ENCODE data around the gene CHIT1.

Gene CHIT1

DNA sequence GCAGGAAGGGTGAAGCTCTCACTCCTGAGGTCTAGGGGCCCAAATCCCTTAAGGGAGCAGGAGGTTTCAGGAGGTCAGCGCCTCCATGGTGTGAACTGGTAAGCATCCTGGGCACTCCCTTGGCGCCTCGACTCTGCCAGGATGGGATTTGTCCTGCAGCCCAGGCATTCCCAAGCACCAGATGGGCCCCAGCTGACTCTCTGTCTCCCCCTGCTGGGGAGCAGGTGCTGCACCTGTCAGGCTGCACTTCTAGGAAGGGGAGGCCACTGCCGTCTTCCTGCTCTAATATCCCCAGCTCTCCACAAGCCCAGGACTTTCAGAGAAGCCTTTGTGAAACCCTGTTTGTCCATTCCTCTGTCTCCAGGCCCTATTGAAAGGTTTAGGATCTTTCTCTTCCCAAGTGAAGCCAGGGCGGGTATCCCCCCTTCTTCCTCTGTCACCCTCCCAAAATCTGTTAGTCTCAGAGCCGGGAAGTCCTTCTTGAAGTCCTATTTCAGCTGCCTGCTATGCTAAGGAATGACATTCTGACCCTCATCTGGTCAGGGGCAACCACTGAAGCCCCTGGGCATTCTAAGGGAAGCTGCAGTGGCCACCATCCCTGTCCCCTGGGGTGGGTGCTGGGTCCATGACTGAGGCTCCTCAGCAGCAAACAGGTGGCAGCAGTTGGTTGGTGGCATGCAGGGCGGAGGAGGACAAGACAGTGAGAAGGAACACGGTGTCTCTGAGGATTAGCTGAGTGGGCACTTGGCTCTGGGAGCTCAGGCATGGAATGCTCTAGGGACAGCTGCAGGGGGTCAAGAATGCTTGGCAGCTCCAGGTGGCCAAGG, 57.1 kb downstream of the CHIT1 start:
- peak; percentile 46 for DNase-seq

DNA sequence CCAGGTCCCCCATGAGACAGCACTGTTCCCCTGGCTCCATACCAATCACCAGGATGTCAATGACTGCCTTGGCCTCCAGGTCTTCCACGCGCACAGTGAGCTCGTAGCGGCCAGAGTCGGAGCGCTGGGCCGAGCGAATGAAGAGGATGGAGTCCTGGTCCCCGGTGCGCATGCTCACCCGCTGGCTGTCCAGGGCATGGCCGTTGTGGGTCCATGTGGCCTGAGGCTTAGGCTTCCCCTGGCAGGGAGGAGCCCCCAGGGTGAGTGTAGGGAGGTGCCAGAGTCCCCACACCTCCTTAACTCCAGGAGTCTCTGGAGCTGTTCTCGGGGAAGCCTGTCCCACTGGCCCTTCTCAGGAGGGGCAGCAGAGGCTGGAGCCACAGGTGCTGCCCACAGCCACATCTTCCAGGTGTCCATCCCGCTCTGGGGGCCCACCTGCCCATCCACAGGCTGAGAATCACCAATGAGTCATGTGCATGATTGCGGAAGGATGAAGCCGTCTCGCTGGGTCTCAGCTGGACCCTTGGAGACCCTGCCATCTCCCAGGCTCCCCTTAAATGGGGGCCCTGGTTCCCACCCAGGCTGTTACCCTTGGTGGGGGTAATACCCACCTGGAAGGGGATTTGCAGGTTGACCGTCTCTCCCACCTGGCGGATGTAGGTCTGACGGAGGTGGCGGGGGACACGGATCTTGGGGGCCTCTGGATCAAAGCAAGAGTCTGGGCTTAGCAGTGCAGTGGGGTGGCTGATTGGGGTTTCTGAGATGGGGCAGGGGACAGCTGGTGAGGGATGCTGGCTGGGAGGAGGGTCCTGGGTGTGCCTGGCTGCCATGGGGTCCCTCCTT, 57.9 kb downstream of the CHIT1 start:
- DNase-seq, result no peak

DNA sequence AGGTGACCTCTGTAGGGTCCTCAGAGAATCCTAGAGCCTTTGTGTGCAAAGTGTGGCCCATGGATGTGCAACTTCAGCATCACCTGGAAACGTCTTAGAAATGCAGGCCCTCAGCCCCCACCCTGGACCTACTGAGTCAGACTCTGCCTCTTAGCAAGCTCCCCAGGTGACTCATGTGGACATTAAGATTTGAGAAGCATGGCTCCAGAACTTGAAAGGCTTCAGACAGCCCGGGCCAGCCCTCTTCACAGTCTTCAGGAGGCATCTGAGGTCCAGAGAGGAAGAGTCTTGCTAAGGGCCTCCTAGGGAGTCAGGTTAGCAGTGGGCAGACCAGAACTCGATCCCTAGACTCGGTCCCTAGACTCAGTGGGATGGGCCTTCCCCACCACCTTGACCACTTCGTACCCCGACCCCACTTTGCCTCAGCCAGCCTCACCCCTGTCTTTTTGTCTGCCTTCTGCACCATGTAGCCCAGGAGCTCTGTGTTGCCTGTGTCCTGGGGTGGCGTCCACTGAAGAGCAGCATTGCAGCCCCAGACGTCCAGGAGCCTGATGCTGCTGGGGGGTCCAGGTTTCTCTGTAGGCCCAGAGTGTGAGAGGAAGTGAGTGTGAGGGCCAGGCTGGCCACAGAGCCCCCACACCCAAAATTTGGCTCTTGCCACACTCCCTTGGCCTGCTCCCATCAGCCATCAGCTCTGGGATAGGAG, 58.7 kb downstream of the CHIT1 start:
- no peak for DNase-seq

GRCh38 chr1:203169770-203170520, 59.5 kb downstream of the CHIT1 start:
- DNase-seq, result no peak

DNA sequence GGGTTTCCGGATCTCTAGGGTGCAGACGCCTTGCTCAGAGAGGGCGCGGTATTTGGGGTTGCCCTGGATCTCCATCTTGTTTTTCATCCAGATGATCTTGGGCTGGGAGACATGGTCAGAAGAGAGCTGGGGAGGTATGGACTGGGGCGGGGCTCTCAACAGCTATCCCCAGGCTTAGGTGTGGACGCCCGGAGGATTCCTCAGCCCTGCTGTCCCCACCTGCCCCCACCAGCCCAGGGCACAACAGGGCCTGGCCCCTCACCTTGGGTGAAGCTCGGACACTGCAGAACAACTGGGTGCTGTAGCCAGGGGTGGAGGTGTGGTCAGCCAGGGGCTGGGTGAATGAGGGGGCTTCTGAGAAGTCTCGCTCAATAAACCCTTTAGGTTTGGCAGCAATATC, 60.5 kb downstream of the CHIT1 start:
- DNase-seq, result no peak

- DNase-seq, result no peak
These were observed 61.2 kb downstream of the CHIT1 start for GRCh38 chr1:203168256-203168786.

DNA sequence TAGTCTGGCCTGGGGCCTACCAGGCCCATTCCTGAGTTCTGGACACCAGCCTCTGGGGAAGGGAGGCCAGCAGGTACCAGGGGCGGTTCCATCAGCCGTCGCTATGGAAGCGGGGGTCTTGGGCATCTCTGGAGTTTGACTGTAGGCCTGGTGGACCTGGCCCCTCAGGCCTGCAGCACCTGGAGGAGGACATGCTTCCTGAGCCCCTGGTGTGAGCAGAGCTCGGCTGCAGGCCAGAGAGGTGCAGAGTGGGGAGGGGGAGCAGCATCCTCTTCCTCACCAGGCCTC, 61.6 kb downstream of the CHIT1 start:
- DNase-seq, result no peak

- DNase-seq, result no peak
These were observed 62.2 kb downstream of the CHIT1 start for GRCh38 chr1:203167026-203167912.

DNA sequence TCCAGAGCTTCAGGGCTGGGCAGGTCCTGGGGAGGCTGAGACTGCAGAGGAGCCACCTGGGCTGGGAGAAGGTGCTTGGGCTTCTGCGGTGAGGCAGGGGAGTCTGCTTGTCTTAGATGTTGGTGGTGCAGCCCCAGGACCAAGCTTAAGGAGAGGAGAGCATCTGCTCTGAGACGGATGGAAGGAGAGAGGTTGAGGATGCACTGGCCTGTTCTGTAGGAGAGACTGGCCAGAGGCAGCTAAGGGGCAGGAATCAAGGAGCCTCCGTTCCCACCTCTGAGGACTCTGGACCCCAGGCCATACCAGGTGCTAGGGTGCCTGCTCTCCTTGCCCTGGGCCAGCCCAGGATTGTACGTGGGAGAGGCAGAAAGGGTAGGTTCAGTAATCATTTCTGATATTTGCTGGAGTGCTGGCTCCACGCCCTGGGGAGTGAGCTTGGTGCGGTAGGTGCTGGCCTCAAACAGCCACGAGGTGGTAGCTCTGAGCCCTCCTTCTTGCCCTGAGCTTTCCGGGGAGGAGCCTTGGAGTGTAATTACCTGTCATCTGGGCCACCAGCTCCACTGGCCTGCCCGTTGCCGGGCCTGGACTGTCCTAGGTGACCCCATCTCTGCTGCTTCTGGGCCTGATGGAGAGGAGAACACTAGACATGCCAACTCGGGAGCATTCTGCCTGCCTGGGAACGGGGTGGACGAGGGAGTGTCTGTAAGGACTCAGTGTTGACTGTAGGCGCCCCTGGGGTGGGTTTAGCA, 63.1 kb downstream of the CHIT1 start:
- no peak for DNase-seq
